Trophoblast cell (in vitro differentiated cells and primary cell): Measurements from ENCODE around the gene MEGF6.

Experiments
- DNase-seq, 2 donors: peaks; one replicate each; pipeline ENCODE4 v3.0.0-alpha.2; 2016
- H2AFZ ChIP-seq: 2 replicates; pipeline ENCODE4 v1.6.1; 2013; ENCODE audit warnings: low read length, moderate library complexity, mild to moderate bottlenecking; ENCODE audit not compliant: insufficient read depth, poor library complexity
- H2AK5ac ChIP-seq: 2 replicates; pipeline ENCODE4 v1.6.1; 2013; ENCODE audit warnings: mild to moderate bottlenecking, low read length
- H2BK120ac ChIP-seq: 2 replicates; pipeline ENCODE4 v1.6.1; 2013; ENCODE audit warnings: low read length, mild to moderate bottlenecking, moderate library complexity; ENCODE audit not compliant: insufficient read depth, poor library complexity
- H2BK12ac ChIP-seq: 2 replicates; pipeline ENCODE4 v1.6.1; 2013; ENCODE audit warnings: mild to moderate bottlenecking, low read length, moderate library complexity
- H2BK5ac ChIP-seq: 2 replicates; pipeline ENCODE4 v1.6.1; 2013; ENCODE audit warnings: low read length, low read depth, moderate library complexity, mild to moderate bottlenecking; ENCODE audit not compliant: poor library complexity
- H3K14ac ChIP-seq: 2 replicates; pipeline ENCODE4 v1.6.1; 2013; ENCODE audit warnings: mild to moderate bottlenecking, low read length
- H3K18ac ChIP-seq: 2 replicates; pipeline ENCODE4 v1.6.1; 2013; ENCODE audit warnings: mild to moderate bottlenecking, low read length
- H3K23ac ChIP-seq: 2 replicates; pipeline ENCODE4 v1.6.1; 2013; ENCODE audit warnings: low read length
- H3K27ac ChIP-seq: 2 replicates; pipeline ENCODE4 v1.5.1; 2013; ENCODE audit warnings: low read depth, mild to moderate bottlenecking, inconsistent platforms, low read length, moderate library complexity
- H3K27me3 ChIP-seq: 2 replicates; pipeline ENCODE4 v1.6.1; 2013; ENCODE audit warnings: inconsistent platforms, mild to moderate bottlenecking, low read length, moderate library complexity; ENCODE audit not compliant: insufficient read depth
- H3K36me3 ChIP-seq, 2 experiments: 1 replicate in 1 of 2; 2 replicates in 1 of 2; pipeline ENCODE4 v1.6.1; 2013; ENCODE audit warnings: low read length in 2 of 2, mild to moderate bottlenecking in 2 of 2, moderate library complexity in 1 of 2; ENCODE audit not compliant: insufficient read depth in 2 of 2, control insufficient read depth in 1 of 2
- H3K4ac ChIP-seq: 2 replicates; pipeline ENCODE4 v1.6.1; 2013; ENCODE audit warnings: low read depth, mild to moderate bottlenecking, low read length, moderate library complexity
- H3K4me1 ChIP-seq, 2 experiments: 1 replicate in 1 of 2; 2 replicates in 1 of 2; pipeline ENCODE4 v1.6.1; 2013; ENCODE audit warnings: low read length in 2 of 2, mild to moderate bottlenecking in 2 of 2, moderate library complexity in 1 of 2; ENCODE audit not compliant: insufficient read depth in 2 of 2, control insufficient read depth in 1 of 2
- H3K4me2 ChIP-seq: 2 replicates; pipeline ENCODE4 v1.6.1; 2013; ENCODE audit warnings: inconsistent platforms, mild to moderate bottlenecking, low read length, moderate library complexity
- H3K4me3 ChIP-seq: 2 replicates; pipeline ENCODE4 v1.5.1; 2013; ENCODE audit warnings: mild to moderate bottlenecking, low read depth, low read length, inconsistent platforms
- H3K79me1 ChIP-seq: one replicate; pipeline ENCODE4 v1.6.1; 2013; ENCODE audit warnings: low read length
- H3K79me2 ChIP-seq: 2 replicates; pipeline ENCODE4 v1.6.1; 2013; ENCODE audit warnings: low read length, mild to moderate bottlenecking; ENCODE audit not compliant: control insufficient read depth, insufficient read depth, poor library complexity
- H3K9ac ChIP-seq: 2 replicates; pipeline ENCODE4 v1.6.1; 2013; ENCODE audit warnings: mild to moderate bottlenecking, low read length
- H3K9me3 ChIP-seq: 2 replicates; pipeline ENCODE4 v1.6.1; 2013; ENCODE audit warnings: low read depth, mild to moderate bottlenecking, control low read depth, inconsistent platforms, low read length; ENCODE audit not compliant: insufficient read depth
- H4K12ac ChIP-seq: 2 replicates; pipeline ENCODE4 v1.6.1; 2013; ENCODE audit warnings: low read depth, mild to moderate bottlenecking, low read length, moderate library complexity
- H4K8ac ChIP-seq: 2 replicates; pipeline ENCODE4 v1.6.1; 2013; ENCODE audit warnings: low read depth, mild to moderate bottlenecking, low read length, moderate library complexity
- H4K91ac ChIP-seq: one replicate; pipeline ENCODE4 v1.6.1; 2013; ENCODE audit warnings: low read depth, mild to moderate bottlenecking, low read length, moderate library complexity
- WGBS: extraction: QIAGEN DNeasy Blood & Tissue Kit; methylation state at CpG from one replicate; pipeline ENCODE4 v1.1.7; 2013; ENCODE audit warnings: missing lambda C conversion rate; ENCODE audit not compliant: insufficient read length, insufficient coverage; ENCODE audit errors: extremely low coverage; 5-methylcytosine and 5-hydroxymethylcytosine counted together

Gene MEGF6

DNA sequence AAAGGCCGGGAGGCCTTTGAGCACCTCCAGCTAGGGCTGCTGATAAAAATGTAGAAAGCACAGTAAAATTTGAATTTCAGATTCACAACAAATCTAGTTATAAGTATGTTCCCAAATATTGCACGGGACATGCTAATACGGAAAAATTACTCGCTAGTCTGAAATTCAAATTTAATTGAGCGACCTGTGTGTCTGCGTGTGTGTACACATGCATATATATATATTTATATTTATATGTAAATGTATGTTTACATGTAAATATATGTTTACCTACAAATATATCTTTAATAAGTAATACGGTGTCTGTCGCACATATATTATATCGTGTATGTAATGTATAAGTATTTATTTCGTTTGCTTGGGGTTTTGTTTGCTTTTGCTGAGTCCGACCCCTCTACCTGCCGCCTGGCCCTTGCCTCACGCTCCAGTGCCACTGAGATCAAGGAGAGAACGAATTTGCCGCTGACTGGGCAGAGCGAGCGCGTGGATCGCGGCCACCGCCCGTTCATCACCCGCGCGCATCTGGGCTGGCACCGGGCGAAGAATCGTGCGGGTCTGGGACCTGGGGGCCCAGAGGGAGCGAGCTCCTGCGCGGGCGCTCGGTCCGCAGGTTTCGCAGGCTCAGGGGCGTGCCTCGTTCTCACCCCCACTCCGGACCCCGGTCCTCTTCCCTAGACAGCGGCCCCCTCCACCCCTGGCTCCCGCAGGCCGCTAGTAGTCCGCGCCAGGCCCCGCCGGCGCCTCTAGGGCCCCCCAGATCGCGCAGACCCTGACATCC, 39.1 kb upstream of the MEGF6 start:
- no peak overlapping the region for H4K91ac ChIP-seq
- no peak overlapping the region for H3K18ac ChIP-seq
- H4K8ac ChIP-seq, result no peak overlapping the region
- H2AFZ ChIP-seq, result peak overlapping the region; percentile 35
- DNase-seq, result no peak
- no peak overlapping the region for H3K4me3 ChIP-seq
- H3K27ac ChIP-seq, result no peak overlapping the region
- no peak overlapping the region for H3K9ac ChIP-seq
- no peak overlapping the region for H3K4ac ChIP-seq
- no peak overlapping the region for H3K23ac ChIP-seq
- H3K79me1 ChIP-seq, result peaks cover 3% of the 10 kb centered on the region
- H4K12ac ChIP-seq, result no peak overlapping the region
- peaks cover 10% of the 10 kb centered on the region in 2 experiments for H3K36me3 ChIP-seq
- no peak overlapping the region for H2AK5ac ChIP-seq
- H3K14ac ChIP-seq, result no peak overlapping the region
- H2BK12ac ChIP-seq, result no peak overlapping the region
- no CpG with 5 or more reads among the region's 50 CpGs for WGBS
- peaks cover 3 to 9% of the 10 kb centered on the region in 2 experiments for H3K4me1 ChIP-seq
- peak overlapping the region; percentile 94 for H3K4me2 ChIP-seq
- H2BK120ac ChIP-seq, result no peak overlapping the region
- H3K27me3 ChIP-seq, result peaks cover 43% of the 10 kb centered on the region
- peaks cover 5% of the 10 kb centered on the region for H3K9me3 ChIP-seq
- no peak overlapping the region for H2BK5ac ChIP-seq
- H3K79me2 ChIP-seq, result peaks cover 5% of the 10 kb centered on the region

DNA sequence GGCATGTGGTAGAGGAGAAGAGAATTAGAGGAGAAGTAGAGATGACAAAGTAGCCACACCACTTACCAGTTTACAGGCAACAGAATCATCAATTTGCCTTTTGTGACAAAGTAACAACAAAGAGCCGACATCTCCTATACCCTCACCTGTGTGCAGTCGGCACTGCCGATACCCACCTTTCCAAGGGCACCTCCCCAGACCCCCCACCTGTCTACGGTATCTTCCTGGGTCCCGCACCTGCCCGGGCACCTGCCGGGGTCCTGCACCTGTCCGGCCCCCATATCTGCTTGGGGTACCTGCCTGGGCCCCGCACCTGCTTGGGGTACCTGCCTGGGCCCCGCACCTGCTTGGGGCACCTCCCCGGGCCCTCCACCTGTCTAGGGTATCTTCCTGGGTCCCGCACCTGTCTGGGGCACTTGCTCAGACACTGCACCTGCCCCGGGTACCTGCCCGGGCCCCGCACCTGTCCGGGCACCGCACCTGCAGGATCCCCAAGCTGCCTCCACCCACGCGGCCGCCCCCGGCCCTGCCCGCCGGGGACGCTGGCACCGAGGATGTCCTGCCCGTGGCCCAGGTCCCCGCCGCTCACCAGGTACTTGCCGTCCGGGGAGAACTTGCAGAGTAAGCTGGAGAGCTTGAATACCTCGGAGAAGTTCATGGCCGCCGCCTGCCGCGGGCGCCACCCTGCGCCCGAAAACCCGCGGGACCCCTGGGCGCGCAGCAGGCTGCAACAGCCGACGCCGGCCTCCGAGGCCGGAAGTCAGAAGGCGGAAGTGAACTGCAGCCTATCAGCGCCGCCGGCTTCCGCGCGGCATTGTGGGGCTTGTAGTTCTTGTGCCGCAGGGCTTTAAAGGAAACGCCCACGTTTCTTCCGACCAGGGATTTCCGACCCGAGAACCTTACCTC, 38.3 kb upstream of the MEGF6 start, which contains the start of gene WRAP73:
Gene WRAP73 (minus strand): TSS at position 762 of the 906 bp plus-strand sequence. CDS start 104 bp downstream, at position 658.
- peak within 1 kb of the TSS; percentile 94 for H3K4me2 ChIP-seq
- peak within 1 kb of the TSS; percentile 42 for H3K18ac ChIP-seq
- peak within 1 kb of the TSS; percentile 92 for H3K4me3 ChIP-seq
- H2BK5ac ChIP-seq, result no peak within 1 kb of the TSS
- no peak within 1 kb of the TSS for H3K27ac ChIP-seq
- peak within 1 kb of the TSS; percentile 67 for H3K9ac ChIP-seq
- WGBS, result no CpG with 5 or more reads among the region's 60 CpGs
- H3K4ac ChIP-seq, result peak within 1 kb of the TSS; percentile 54
- peak within 1 kb of the TSS; percentile 64 for H4K91ac ChIP-seq
- no peak within 1 kb of the TSS for H2BK12ac ChIP-seq
- peak within 1 kb of the TSS; percentile 78 for H4K12ac ChIP-seq
- H3K36me3 ChIP-seq, result peaks cover 13 to 15% of the 10 kb centered on the region in 2 experiments
- DNase-seq, result peak; percentile 91 to 93
- H3K4me1 ChIP-seq, result peaks cover 3 to 9% of the 10 kb centered on the region in 2 experiments
- peak within 1 kb of the TSS; percentile 71 for H3K14ac ChIP-seq
- peak within 1 kb of the TSS; percentile 85 for H2AFZ ChIP-seq
- peak within 1 kb of the TSS; percentile 37 for H3K23ac ChIP-seq
- peaks cover 5% of the 10 kb centered on the region for H3K79me2 ChIP-seq
- peaks cover 3% of the 10 kb centered on the region for H3K79me1 ChIP-seq
- H3K9me3 ChIP-seq, result peaks cover 5% of the 10 kb centered on the region
- H2AK5ac ChIP-seq, result no peak within 1 kb of the TSS
- peak within 1 kb of the TSS; percentile 95 for H4K8ac ChIP-seq
- H3K27me3 ChIP-seq, result peaks cover 39% of the 10 kb centered on the region
- H2BK120ac ChIP-seq, result peak within 1 kb of the TSS; percentile 10

DNA sequence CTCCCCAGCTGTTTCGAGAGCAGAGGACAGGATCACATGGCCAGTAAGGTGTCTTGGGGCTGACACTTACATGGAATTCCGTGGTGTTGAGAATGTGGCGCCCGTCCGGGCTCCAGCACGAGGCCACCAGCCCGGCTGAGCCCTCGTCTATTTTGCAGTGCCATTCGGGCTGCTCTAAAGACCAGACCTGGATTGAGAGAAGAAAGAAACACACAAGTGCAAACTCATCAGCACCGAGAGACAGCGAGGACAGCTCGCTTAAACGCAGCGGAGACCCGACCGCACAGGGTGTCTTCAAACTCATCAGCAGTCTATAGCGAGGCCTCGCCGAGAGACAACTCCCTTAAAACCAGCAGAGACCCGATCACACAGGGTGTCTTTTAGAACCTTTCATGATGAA, 35.3 kb upstream of the MEGF6 start:
- Histone ChIP-seq H3K9ac (no peak overlapping the region), H4K91ac (no peak overlapping the region), H3K79me1 (peaks cover 3% of the 10 kb centered on the region), H3K4me2 (no peak overlapping the region), H2BK5ac (no peak overlapping the region), H3K4ac (no peak overlapping the region), H3K36me3 (peaks cover 15 to 22% of the 10 kb centered on the region in 2 experiments), H2AFZ (no peak overlapping the region), H3K27me3 (peaks cover 12% of the 10 kb centered on the region), H4K8ac (no peak overlapping the region), H3K79me2 (peaks cover 5% of the 10 kb centered on the region), H3K23ac (no peak overlapping the region), H3K18ac (no peak overlapping the region), H3K4me3 (no peak overlapping the region), H2AK5ac (no peak overlapping the region), H3K4me1 (peaks cover 3 to 9% of the 10 kb centered on the region in 2 experiments), H4K12ac (no peak overlapping the region), H2BK12ac (no peak overlapping the region), H3K27ac (no peak overlapping the region), H2BK120ac (no peak overlapping the region), H3K9me3 (peaks cover 3% of the 10 kb centered on the region), H3K14ac (no peak overlapping the region)
- WGBS, result no CpG with 5 or more reads among the region's 20 CpGs
- DNase-seq, result no peak

DNA sequence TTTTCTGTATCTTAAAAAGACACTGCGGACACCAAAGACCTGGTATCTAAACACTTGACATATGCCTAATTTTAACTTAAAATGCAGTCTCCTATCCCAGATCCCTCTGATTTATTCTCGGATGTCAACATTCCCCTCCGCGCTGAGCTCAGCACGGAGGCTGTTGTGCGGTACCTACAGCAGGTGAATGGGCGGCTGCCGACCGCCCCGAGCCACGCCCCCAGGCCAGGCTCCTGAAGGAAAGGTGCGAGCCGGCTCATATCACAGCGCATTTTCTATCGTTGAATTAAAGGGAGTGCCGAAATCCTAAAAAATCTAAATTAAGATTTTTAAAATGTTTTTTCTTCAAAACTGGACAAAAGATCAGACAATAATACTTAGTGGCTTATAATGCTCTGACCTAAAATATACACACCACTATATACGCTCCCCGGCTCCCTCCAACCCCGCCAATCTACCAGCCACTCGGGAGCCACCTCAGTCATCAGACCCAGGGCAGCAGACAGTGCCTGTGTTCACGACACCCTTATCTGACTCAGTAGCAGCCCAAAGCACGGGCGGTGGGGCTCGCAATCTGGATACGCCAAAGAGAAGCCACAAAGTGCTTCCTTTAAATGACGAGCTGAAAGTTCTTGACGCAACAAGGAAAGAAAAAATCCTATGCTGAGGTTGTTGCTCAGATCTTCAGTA, 34.5 kb upstream of the MEGF6 start:
- H2AK5ac ChIP-seq, result no peak overlapping the region
- no peak overlapping the region for H2AFZ ChIP-seq
- no peak overlapping the region for H3K4ac ChIP-seq
- H2BK5ac ChIP-seq, result no peak overlapping the region
- H3K4me2 ChIP-seq, result no peak overlapping the region
- WGBS, result no CpG with 5 or more reads among the region's 27 CpGs
- H3K23ac ChIP-seq, result no peak overlapping the region
- H3K36me3 ChIP-seq, result peaks cover 20 to 22% of the 10 kb centered on the region in 2 experiments
- H3K4me1 ChIP-seq, result peaks cover 3 to 5% of the 10 kb centered on the region in 2 experiments
- no peak overlapping the region for H4K91ac ChIP-seq
- peaks cover 3% of the 10 kb centered on the region for H3K79me1 ChIP-seq
- no peak overlapping the region for H3K18ac ChIP-seq
- H3K9ac ChIP-seq, result no peak overlapping the region
- no peak overlapping the region for H3K27ac ChIP-seq
- no peaks in the 10 kb centered on the region for H3K9me3 ChIP-seq
- H4K12ac ChIP-seq, result no peak overlapping the region
- H3K4me3 ChIP-seq, result no peak overlapping the region
- no peak overlapping the region for H2BK12ac ChIP-seq
- H4K8ac ChIP-seq, result no peak overlapping the region
- peaks cover 5% of the 10 kb centered on the region for H3K79me2 ChIP-seq
- no peak overlapping the region for H3K14ac ChIP-seq
- no peak overlapping the region for H2BK120ac ChIP-seq
- H3K27me3 ChIP-seq, result peaks cover 5% of the 10 kb centered on the region
- DNase-seq, result no peak
